Uterus (tissue), 4 donors: ENCODE measurements around the gene OSBPL1A. TPM values are rescaled to one million over a fixed set of nuclear protein-coding genes. Genes with fewer than 3 reads are reported as not detected.

ENCODE experiments used
- DNase-seq, 2 donors: peaks; one replicate each; pipeline ENCODE4 v3.0.0-alpha.2; 2019 to 2020
- H3K27ac ChIP-seq, 2 donors: fragments of 200-600 bp; sonication (generic); 1 replicate in 1 of 2; 2 replicates in 1 of 2; pipeline ENCODE4 v1.5.1; 2016 to 2018
- H3K27me3 ChIP-seq, 2 donors: fragments of 200-600 bp; sonication (generic); one replicate each; pipeline ENCODE4 v1.5.1; 2018 to 2019; ENCODE audit warnings: control low read depth in 1 of 2
- H3K36me3 ChIP-seq, 2 donors: fragments of 200-600 bp; sonication (generic); one replicate each; pipeline ENCODE4 v1.5.1; 2019; ENCODE audit warnings: control low read depth in 1 of 2
- H3K4me1 ChIP-seq, 2 donors: fragments of 200-600 bp; sonication (generic); one replicate each; pipeline ENCODE4 v1.5.1; 2018 to 2019; ENCODE audit warnings: control low read depth in 1 of 2
- H3K4me3 ChIP-seq, 2 donors: fragments of 200-600 bp; sonication (generic); 1 replicate in 1 of 2; 2 replicates in 1 of 2; pipeline ENCODE4 v1.5.1; 2018 to 2019; ENCODE audit warnings: mild to moderate bottlenecking in 1 of 2
- H3K9me3 ChIP-seq, 2 donors: fragments of 200-600 bp; sonication (generic); one replicate each; pipeline ENCODE4 v1.5.1; 2019; ENCODE audit warnings: control low read depth in 1 of 2
- CTCF ChIP-seq, 4 experiments: fragments of 200-600 bp in 2 of 4; fragments of 450-650 bp in 2 of 4; sonication (generic) in 2 of 4; IDR thresholded peaks; one replicate each; pipeline ENCODE4 v1.5.1; 2016 to 2019; ENCODE audit warnings: antibody characterized with exemption in 4 of 4, mild to moderate bottlenecking in 2 of 4, moderate library complexity in 1 of 4
- POLR2A ChIP-seq, 2 donors: fragments of 450-650 bp; IDR thresholded peaks; one replicate each; pipeline ENCODE4 v1.6.1; 2016; ENCODE audit warnings: antibody characterized with exemption in 2 of 2, mild to moderate bottlenecking in 1 of 2, moderate library complexity in 1 of 2
- intact Hi-C: fragments of 100-400 bp; cut with DNase I; formaldehyde crosslinking; loops from one replicate; pipeline ENCODE4 v1.15.1; 2023; ENCODE audit warnings: low total_unique reads
- total RNA-seq, 4 donors: library from RNA; depleted of rRNA in 3 of 4; stranded (reverse); fragments of >200 nt in 3 of 4; gene quantifications; one replicate each; pipeline versions ENCODE4 v1.1.0 to v1.2.4, GENCODE V29; 2014 to 2023
- donor health status: DM: yes; HTN: yes; CAD: no.

The OSBPL1A gene
- total RNA-seq, 4 donors from 2014 or later, result 49.4 to 72.4 (median 62.5) TPM

- Histone ChIP-seq H3K36me3 (no peaks in the 10 kb centered on the region), H3K27ac (no peak overlapping the region), H3K27me3 (no peaks in the 10 kb centered on the region), H3K4me1 (no peaks in the 10 kb centered on the region), H3K4me3 (no peak overlapping the region), H3K9me3 (peaks cover 0 to 8% of the 10 kb centered on the region in 2 donors)
- intact Hi-C loops, result no loop called here
- TF ChIP-seq CTCF (IDR thresholded peaks at IDR 0.05) (no peak), POLR2A (IDR thresholded peaks at IDR 0.05) (no peak)
- DNase-seq, result no peak
Measured at GRCh38 chr18:24267878-24268277, 129.7 kb downstream of the OSBPL1A start.

- peaks cover 0 to 8% of the 10 kb centered on the region in 2 donors for H3K9me3 ChIP-seq
Measured at GRCh38 chr18:24266131-24266530, 131.5 kb downstream of the OSBPL1A start.

GRCh38 chr18:24265502-24266064 lies 132.0 kb downstream of the OSBPL1A start:
- Histone ChIP-seq H3K4me1 (no peaks in the 10 kb centered on the region), H3K9me3 (peaks cover 0 to 8% of the 10 kb centered on the region in 2 donors), H3K36me3 (no peaks in the 10 kb centered on the region), H3K27ac (no peak overlapping the region), H3K27me3 (no peaks in the 10 kb centered on the region), H3K4me3 (no peak overlapping the region)
- intact Hi-C loops, result no loop called here
- TF ChIP-seq POLR2A (IDR thresholded peaks at IDR 0.05), result no peak
- TF ChIP-seq CTCF (IDR thresholded peaks at IDR 0.05), result no peak
- DNase-seq, result no peak

More at GRCh38 chr18:24266131-24266530, 131.5 kb downstream of the OSBPL1A start:
- no peak for DNase-seq
- H3K4me1 ChIP-seq, result no peaks in the 10 kb centered on the region
- no peaks in the 10 kb centered on the region for H3K27me3 ChIP-seq
- intact Hi-C loops, result no loop called here
- no peak overlapping the region for H3K4me3 ChIP-seq
- no peak overlapping the region for H3K27ac ChIP-seq
- no peaks in the 10 kb centered on the region for H3K36me3 ChIP-seq
- TF ChIP-seq POLR2A (IDR thresholded peaks at IDR 0.05) (no peak), CTCF (IDR thresholded peaks at IDR 0.05) (no peak)

- Histone ChIP-seq H3K9me3 (peaks cover 0 to 8% of the 10 kb centered on the region in 2 donors), H3K36me3 (no peaks in the 10 kb centered on the region), H3K4me1 (no peaks in the 10 kb centered on the region), H3K4me3 (no peak overlapping the region), H3K27me3 (no peaks in the 10 kb centered on the region), H3K27ac (no peak overlapping the region)
- DNase-seq, result no peak
- intact Hi-C loops, result no loop called here
- TF ChIP-seq CTCF (IDR thresholded peaks at IDR 0.05) (no peak), POLR2A (IDR thresholded peaks at IDR 0.05) (no peak)
Measured at GRCh38 chr18:24263050-24263449, 134.6 kb downstream of the OSBPL1A start.

GRCh38 chr18:24262087-24262486 lies 135.5 kb downstream of the OSBPL1A start:
- H3K4me3 ChIP-seq, result no peak overlapping the region
- TF ChIP-seq POLR2A (IDR thresholded peaks at IDR 0.05), result no peak
- no peak for TF ChIP-seq CTCF (IDR thresholded peaks at IDR 0.05)
- no peaks in the 10 kb centered on the region for H3K36me3 ChIP-seq
- H3K4me1 ChIP-seq, result no peaks in the 10 kb centered on the region
- no peaks in the 10 kb centered on the region for H3K27me3 ChIP-seq
- DNase-seq, result no peak
- intact Hi-C loops, result no loop called here
- peaks cover 0 to 2% of the 10 kb centered on the region in 2 donors for H3K9me3 ChIP-seq
- no peak overlapping the region for H3K27ac ChIP-seq
